Cerebellar cortex (tissue), 1 donor: ENCODE measurements around the gene LIN37.
"Not testable (repeated sequence)": the region's sequence is repeated elsewhere in the genome, so short reads cannot be mapped to it uniquely, and the experiment has no call there.

Experiments used
- DNase-seq: peaks from one replicate; pipeline ENCODE4 v3.0.0-alpha.2; 2015; ENCODE audit warnings: low spot score

Gene LIN37

DNA sequence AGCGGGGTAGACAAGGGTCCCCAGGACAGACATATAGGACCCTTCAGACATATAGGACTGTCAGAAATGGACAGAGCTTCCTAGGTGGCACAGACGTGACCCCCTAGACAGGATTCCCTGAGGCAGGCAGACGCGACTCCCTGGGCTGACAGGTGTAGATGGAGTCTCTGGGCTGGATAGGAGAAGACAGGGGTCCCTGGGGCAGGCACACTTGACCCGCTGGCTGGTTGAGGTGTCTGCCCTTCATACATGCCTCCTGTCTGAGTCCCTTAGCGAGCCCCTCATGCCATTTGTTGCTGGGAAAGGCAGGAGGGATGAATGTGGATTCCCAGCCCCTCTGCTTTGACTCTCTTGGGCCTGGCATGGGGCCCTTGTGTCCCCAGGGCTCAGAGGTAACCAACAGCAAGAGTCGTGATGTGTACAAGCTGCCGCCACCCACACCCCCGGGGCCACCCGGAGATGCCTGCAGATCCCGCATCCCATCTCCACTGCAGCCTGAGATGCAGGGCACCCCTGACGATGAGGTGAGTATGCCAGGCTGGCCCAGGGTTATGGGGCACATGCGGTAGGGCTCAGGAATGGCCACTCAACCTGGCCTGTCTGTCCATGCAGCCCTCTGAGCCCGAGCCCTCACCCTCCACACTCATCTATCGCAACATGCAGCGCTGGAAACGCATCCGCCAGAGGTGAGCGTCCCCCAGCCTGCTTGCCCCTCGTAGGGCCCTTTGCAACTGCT is 5.4 kb downstream of the LIN37 start:
- DNase-seq, result no peak

DNA sequence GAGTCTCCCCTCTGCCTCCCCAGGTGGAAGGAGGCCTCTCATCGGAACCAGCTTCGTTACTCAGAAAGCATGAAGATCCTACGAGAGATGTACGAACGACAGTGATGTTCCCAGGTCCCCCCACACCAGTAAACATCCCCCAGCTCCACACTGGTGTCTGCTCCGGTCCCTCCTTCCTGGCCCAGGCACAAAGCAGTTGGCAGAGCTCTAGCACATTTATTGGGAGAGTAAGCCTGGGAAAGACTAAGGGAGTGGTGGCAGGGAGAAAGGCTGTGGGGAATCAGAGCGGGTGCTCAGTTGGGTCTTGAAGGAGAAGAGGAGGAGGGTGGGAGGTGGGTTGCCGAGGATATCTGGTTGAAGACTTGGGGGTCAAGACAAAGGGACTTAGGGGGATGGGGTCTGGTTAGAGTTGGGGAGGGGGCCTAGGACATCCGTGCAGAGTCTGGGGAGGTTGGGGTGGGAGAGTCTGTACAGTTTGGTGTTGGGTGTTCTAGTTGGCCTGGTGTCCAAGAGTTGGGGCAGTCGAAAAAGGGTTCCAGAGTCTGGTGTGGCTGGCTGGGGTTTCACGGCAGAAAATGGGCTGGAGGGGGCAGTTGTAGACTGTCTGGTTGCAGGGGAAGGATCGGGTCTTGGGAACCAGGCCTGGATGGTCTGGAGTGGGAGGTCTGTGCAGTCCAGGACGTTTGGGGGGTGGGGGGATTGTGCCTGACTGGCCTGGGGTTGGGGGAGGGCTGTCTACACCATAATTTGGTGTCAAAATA is 6.2 kb downstream of the LIN37 start:
- no peak for DNase-seq

GRCh38 chr19:35755131-35755549 is 6.8 kb downstream of the LIN37 start:
- DNase-seq, result no peak

DNA sequence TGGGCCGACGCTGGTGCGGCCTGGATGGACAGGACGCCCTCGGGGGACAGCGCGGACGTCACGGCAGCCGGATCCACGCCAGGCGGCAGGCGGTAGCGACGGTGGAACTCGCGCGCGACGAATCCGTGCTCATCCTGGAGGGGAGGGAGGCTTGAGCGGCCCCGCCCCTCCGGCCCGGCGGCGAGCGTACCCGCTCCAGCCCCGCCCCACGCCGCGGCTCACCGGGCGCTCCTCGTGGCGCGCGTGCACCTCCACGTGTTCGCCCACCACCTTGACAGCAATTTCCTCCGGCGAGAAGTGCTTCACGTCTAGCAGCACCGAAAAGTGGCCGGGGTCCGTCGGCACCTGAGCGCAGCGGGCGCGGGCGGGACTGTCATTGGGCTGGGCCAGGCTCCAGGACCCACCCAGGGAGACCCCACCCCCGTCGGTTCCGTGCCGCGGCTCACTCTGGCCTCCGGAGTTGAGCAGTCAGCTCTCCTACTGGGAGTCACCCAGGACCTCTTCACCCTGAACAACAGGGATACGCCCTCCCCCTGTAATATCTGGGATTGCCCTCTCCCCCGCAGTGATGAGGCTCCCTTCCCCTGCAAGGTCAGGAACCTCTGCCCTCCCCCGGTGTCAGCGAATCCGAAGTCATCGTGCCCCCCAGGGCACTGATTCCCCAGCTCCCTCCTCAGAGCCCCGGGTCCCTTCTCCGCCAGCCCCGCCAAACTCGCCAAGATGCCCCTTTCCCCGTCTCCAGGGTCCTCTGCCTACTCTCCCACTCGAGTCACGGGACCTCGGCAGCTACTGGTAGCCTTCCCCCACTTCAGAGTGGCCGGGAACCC is 7.4 kb downstream of the LIN37 start:
- DNase-seq, result no peak

DNA sequence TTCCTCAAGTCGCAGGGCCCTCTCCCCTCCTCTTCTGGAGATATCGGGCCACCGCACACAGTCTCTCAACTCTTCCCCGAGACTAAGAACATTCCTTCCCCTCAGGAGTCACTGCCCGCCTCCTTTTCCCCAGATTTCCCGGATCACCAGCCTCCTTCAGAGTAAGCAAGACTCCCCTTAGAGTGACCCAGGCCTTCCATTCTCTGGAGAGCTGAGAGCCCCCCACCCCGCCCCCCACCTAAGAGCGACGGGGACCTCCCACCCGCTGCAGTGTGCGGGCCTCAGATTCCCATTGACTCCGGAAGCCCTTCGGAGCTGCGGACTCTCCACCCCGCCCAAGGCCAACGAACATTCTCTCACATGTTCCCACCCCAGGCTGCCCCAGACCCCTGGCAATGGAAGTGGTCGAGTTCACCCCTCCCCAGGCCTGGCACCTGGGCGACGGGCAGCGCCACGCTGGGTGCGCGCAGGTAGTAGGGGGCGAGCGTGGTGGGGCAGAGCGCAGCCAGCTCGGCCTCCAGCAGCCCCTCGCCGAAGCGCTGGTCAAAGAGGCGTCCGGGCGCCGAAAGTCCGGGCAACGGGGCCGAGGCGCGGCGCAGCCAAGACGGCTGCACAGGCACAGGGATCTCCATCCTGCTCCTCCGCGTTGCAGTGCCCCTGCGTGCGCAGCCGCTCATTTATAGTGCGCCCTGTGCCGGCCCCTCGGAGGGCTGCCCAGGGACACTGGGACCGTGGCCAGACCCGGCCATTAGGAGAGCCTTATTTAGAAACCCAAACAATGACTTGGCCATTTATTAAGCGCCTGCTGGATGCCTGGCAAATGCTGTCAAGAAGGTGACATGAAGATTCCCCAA is 8.2 kb downstream of the LIN37 start, which contains the start of gene HSPB6:
TSS of gene HSPB6 (minus strand) at position 653 of the 854 bp plus-strand sequence. CDS start at position 632, 21 bp downstream.
- DNase-seq, result no peak

- no peak for DNase-seq
These were observed 8.9 kb downstream of the LIN37 start for GRCh38 chr19:35757231-35757748.

GRCh38 chr19:35757749-35758608 is 9.6 kb downstream of the LIN37 start, which contains the start of gene PROSER3:
Gene PROSER3 (plus strand): TSS chr19:35758176. CDS start chr19:35758216, 40 bp downstream.
- peak; percentile 100 for DNase-seq

GRCh38 chr19:35759697-35760096 is 11.3 kb downstream of the LIN37 start:
- no peak for DNase-seq

GRCh38 chr19:35760711-35761349 is 12.5 kb downstream of the LIN37 start:
- DNase-seq, result no peak

GRCh38 chr19:35764432-35765315 is 16.3 kb downstream of the LIN37 start:
- DNase-seq, result no peak

- DNase-seq, result no peak
These were observed 18.3 kb downstream of the LIN37 start for GRCh38 chr19:35766571-35767104.

GRCh38 chr19:35767288-35768081 is 19.1 kb downstream of the LIN37 start:
- no peak for DNase-seq

- no peak for DNase-seq
These were observed 19.7 kb downstream of the LIN37 start for GRCh38 chr19:35768082-35768421.

DNA sequence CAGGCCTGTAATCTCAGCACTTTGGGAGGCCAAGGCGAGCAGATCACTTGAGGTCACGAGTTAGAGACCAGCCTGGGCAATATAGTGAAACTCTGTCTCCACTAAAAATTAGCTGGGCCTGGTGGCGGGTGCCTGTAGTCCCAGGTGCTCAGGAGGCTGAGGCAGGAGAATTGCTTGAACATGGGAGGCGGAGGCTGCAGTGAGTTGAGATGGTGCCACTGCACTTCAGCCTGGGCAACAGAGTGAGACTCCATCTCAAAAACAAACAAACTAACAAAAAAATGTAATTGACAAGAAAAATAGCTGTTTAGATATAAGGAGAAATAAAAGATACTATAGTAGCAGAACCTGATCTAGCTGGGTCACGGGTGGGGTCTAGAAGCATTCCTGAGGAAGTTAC is 24.0 kb downstream of the LIN37 start:
- not testable (repeated sequence) for DNase-seq

- DNase-seq, result no peak
These were observed 24.8 kb downstream of the LIN37 start for GRCh38 chr19:35773020-35773806.

GRCh38 chr19:35774274-35775045 is 26.1 kb downstream of the LIN37 start:
- DNase-seq, result no peak
